ENCODE data around the gene PHLDB1.
"Not testable (repeated sequence)": the region's sequence is repeated elsewhere in the genome, so short reads cannot be mapped to it uniquely, and the experiment has no call there.

Gene PHLDB1

DNA sequence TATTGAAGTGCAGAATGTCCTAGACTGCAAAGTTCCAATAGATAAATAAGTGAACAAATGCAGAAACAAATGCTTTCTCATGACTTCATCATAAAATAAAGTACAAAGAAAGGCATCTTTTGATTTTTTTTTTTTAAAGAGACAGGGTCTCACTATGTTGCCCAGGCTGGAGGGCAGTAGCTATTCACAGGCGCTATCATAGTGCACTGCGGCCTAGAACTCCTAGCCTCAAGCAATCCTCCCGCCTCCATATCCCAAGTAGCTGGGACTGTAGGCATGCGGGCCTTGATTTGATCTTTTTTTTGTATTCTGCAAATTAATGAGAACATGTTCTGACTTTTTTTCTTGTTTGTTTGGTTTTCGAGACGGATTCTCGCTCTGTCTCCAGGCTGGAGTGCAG lies 32.8 kb upstream of the PHLDB1 start:
- H2AK5ac ChIP-seq (ENCODE audit: low read length, severe bottlenecking): no peak overlapping the region
- H2BK15ac ChIP-seq (ENCODE audit: low read depth, poor library complexity, severe bottlenecking): no peak overlapping the region
- no peak overlapping the region for H2BK5ac ChIP-seq (ENCODE audit: low read depth, low read length, poor library complexity, severe bottlenecking)
- H3K18ac ChIP-seq (ENCODE audit: low read depth in 1 of 2, low read length in 2 of 2): peak overlapping the region in 1 of 2 experiments; percentile 21
- H3K9me3 ChIP-seq (ENCODE audit: control insufficient read depth, low read length): no peaks in the 10 kb centered on the region
- no peak overlapping the region for H2BK12ac ChIP-seq (ENCODE audit: low read length in 2 of 2)
- H3K14ac ChIP-seq (ENCODE audit: low read length in 2 of 2): no peak overlapping the region
- no peak overlapping the region for H4K91ac ChIP-seq (ENCODE audit: low read length)
- H3K27me3 ChIP-seq (ENCODE audit: control insufficient read depth in 1 of 2, insufficient read depth in 1 of 2, low read length in 2 of 2): no peaks in the 10 kb centered on the region
- 93% methylated on average over 5 of the region's 7 CpGs for WGBS
- H2BK120ac ChIP-seq (ENCODE audit: low read depth, low read length): no peak overlapping the region
- H3K79me1 ChIP-seq (replicated peaks; ENCODE audit: low read length, poor library complexity, severe bottlenecking): no peaks in the 10 kb centered on the region
- H3K9ac ChIP-seq (ENCODE audit: low read length): peak overlapping the region; percentile 100
- H3K4ac ChIP-seq (ENCODE audit: low read depth in 1 of 2, low read length in 2 of 2): no peak overlapping the region
- H4K8ac ChIP-seq (ENCODE audit: low read length): no peak overlapping the region
- H3K4me3 ChIP-seq (ENCODE audit: insufficient read depth in 1 of 2, low read depth in 1 of 2, low read length in 2 of 2): peak overlapping the region in 1 of 2 experiments; percentile 85
- H3K4me2 ChIP-seq (ENCODE audit: low read length, poor library complexity, severe bottlenecking): peak overlapping the region; percentile 63
- H3K4me1 ChIP-seq (ENCODE audit: control insufficient read depth, insufficient read depth, low read depth, low read length): peaks cover 6% of the 10 kb centered on the region
- H3K27ac ChIP-seq (ENCODE audit: low read length, poor library complexity, severe bottlenecking): no peak overlapping the region
- no peak overlapping the region for H3K23ac ChIP-seq (ENCODE audit: low read length in 2 of 2)
- no peak overlapping the region for H2AFZ ChIP-seq (ENCODE audit: low read depth, low read length)
- peaks cover 3 to 11% of the 10 kb centered on the region in 2 experiments for H3K36me3 ChIP-seq (ENCODE audit: control insufficient read depth in 1 of 2, insufficient read depth in 2 of 2, low read depth in 1 of 2, low read length in 2 of 2)
- no peak for DNase-seq

DNA sequence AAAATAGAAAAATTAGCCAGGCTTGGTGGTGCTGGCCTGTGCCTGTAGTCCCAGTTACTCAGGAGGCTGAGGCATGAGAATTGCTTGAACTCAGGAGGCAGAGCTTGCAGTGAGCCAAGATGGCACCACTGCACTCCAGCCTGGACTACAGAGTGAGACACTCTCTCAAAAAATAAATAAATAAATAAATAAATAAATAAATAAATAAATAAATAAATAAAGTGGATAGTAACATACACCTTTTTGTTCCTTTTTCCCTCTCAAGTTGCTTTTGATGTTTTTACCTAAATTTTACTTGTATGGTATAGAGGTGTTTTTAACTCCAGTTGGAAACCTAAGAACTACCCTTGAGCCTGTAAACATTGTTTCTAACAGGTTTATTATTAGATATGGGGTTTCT lies 29.4 kb upstream of the PHLDB1 start:
- not testable (repeated sequence) for DNase-seq; H3K4me2 ChIP-seq (ENCODE audit: low read length, poor library complexity, severe bottlenecking)

DNA sequence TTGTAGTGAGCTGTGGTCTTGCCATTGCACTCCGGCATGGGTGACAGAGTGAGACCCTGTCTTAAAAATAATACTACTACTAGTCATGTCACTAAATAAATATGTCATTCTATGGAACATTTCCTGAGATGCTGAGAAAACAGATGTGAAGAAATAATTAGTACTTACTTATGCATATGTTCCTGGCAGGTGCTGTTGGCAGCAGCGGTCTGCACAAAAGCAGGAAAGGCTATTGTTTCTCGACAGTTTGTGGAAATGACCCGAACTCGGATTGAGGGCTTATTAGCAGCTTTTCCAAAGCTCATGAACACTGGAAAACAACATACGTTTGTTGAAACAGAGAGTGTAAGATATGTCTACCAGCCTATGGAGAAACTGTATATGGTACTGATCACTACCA lies 26.4 kb upstream of the PHLDB1 start:
- Histone ChIP-seq H3K9me3 (ENCODE audit: control insufficient read depth, low read length) (no peaks in the 10 kb centered on the region), H3K4me2 (ENCODE audit: low read length, poor library complexity, severe bottlenecking) (no peak overlapping the region), H3K27ac (ENCODE audit: low read length, poor library complexity, severe bottlenecking) (no peak overlapping the region), H3K79me1 (replicated peaks; ENCODE audit: low read length, poor library complexity, severe bottlenecking) (peaks cover 4% of the 10 kb centered on the region), H4K8ac (ENCODE audit: low read length) (no peak overlapping the region), H3K27me3 (ENCODE audit: control insufficient read depth in 1 of 2, insufficient read depth in 1 of 2, low read length in 2 of 2) (no peaks in the 10 kb centered on the region), H3K14ac (ENCODE audit: low read length in 2 of 2) (no peak overlapping the region), H2AFZ (ENCODE audit: low read depth, low read length) (no peak overlapping the region), H2BK12ac (ENCODE audit: low read length in 2 of 2) (no peak overlapping the region), H3K18ac (ENCODE audit: low read depth in 1 of 2, low read length in 2 of 2) (no peak overlapping the region), H3K4me3 (ENCODE audit: insufficient read depth in 1 of 2, low read depth in 1 of 2, low read length in 2 of 2) (no peak overlapping the region), H2BK120ac (ENCODE audit: low read depth, low read length) (no peak overlapping the region), H3K36me3 (ENCODE audit: control insufficient read depth in 1 of 2, insufficient read depth in 2 of 2, low read depth in 1 of 2, low read length in 2 of 2) (peaks cover 40 to 56% of the 10 kb centered on the region in 2 experiments), H2AK5ac (ENCODE audit: low read length, severe bottlenecking) (no peak overlapping the region), H4K91ac (ENCODE audit: low read length) (no peak overlapping the region), H3K23ac (ENCODE audit: low read length in 2 of 2) (no peak overlapping the region), H3K4ac (ENCODE audit: low read depth in 1 of 2, low read length in 2 of 2) (no peak overlapping the region), H2BK5ac (ENCODE audit: low read depth, low read length, poor library complexity, severe bottlenecking) (no peak overlapping the region), H3K4me1 (ENCODE audit: control insufficient read depth, insufficient read depth, low read depth, low read length) (peaks cover 10% of the 10 kb centered on the region), H2BK15ac (ENCODE audit: low read depth, poor library complexity, severe bottlenecking) (no peak overlapping the region), H3K9ac (ENCODE audit: low read length) (no peak overlapping the region)
- DNase-seq: no peak
- 92% methylated on average over 4 of the region's 6 CpGs for WGBS

More for the DNA sequence above, 29.4 kb upstream of the PHLDB1 start:
- not testable (repeated sequence) for H4K8ac ChIP-seq (ENCODE audit: low read length); H3K9ac ChIP-seq (ENCODE audit: low read length); H3K18ac ChIP-seq (ENCODE audit: low read depth in 1 of 2, low read length in 2 of 2); H2BK12ac ChIP-seq (ENCODE audit: low read length in 2 of 2); H4K91ac ChIP-seq (ENCODE audit: low read length); H2BK15ac ChIP-seq (ENCODE audit: low read depth, poor library complexity, severe bottlenecking); H2BK5ac ChIP-seq (ENCODE audit: low read depth, low read length, poor library complexity, severe bottlenecking); H2AFZ ChIP-seq (ENCODE audit: low read depth, low read length); H3K23ac ChIP-seq (ENCODE audit: low read length in 2 of 2); H2AK5ac ChIP-seq (ENCODE audit: low read length, severe bottlenecking); H3K79me1 ChIP-seq (replicated peaks; ENCODE audit: low read length, poor library complexity, severe bottlenecking); H3K27me3 ChIP-seq (ENCODE audit: control insufficient read depth in 1 of 2, insufficient read depth in 1 of 2, low read length in 2 of 2); H3K4me3 ChIP-seq (ENCODE audit: insufficient read depth in 1 of 2, low read depth in 1 of 2, low read length in 2 of 2); H3K27ac ChIP-seq (ENCODE audit: low read length, poor library complexity, severe bottlenecking); H3K4ac ChIP-seq (ENCODE audit: low read depth in 1 of 2, low read length in 2 of 2); H2BK120ac ChIP-seq (ENCODE audit: low read depth, low read length); H3K9me3 ChIP-seq (ENCODE audit: control insufficient read depth, low read length); H3K14ac ChIP-seq (ENCODE audit: low read length in 2 of 2)
- H3K4me1 ChIP-seq (ENCODE audit: control insufficient read depth, insufficient read depth, low read depth, low read length): peaks cover 11% of the 10 kb centered on the region
- peaks cover 21 to 31% of the 10 kb centered on the region in 2 experiments for H3K36me3 ChIP-seq (ENCODE audit: control insufficient read depth in 1 of 2, insufficient read depth in 2 of 2, low read depth in 1 of 2, low read length in 2 of 2)

DNA sequence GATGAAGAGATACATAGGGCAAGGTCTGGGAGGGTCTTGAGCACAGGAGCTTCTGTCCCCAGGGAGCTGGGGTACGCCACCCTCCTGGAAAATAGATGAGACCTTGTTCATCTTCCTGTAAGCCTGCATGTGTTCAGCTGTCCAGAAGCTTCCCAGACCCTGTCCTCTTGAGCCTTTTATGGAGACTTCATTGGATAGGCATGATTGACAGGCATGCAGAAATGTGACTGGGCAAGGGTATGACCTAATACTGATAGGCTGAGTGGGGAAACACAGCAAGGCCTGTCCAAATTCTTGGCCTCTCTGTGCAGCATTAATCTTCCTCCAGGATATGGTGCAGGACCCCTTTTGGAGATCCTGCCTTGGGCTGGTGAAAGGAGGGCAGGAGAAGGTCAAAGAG lies 19.5 kb upstream of the PHLDB1 start:
- Histone ChIP-seq H3K27me3 (ENCODE audit: control insufficient read depth in 1 of 2, insufficient read depth in 1 of 2, low read length in 2 of 2) (no peaks in the 10 kb centered on the region), H3K79me1 (replicated peaks; ENCODE audit: low read length, poor library complexity, severe bottlenecking) (peaks cover 16% of the 10 kb centered on the region), H4K91ac (ENCODE audit: low read length) (no peak overlapping the region), H2AFZ (ENCODE audit: low read depth, low read length) (no peak overlapping the region), H3K4ac (ENCODE audit: low read depth in 1 of 2, low read length in 2 of 2) (no peak overlapping the region), H3K4me2 (ENCODE audit: low read length, poor library complexity, severe bottlenecking) (no peak overlapping the region), H2BK120ac (ENCODE audit: low read depth, low read length) (no peak overlapping the region), H4K8ac (ENCODE audit: low read length) (no peak overlapping the region), H3K23ac (ENCODE audit: low read length in 2 of 2) (no peak overlapping the region), H2BK5ac (ENCODE audit: low read depth, low read length, poor library complexity, severe bottlenecking) (no peak overlapping the region), H2AK5ac (ENCODE audit: low read length, severe bottlenecking) (no peak overlapping the region), H3K4me1 (ENCODE audit: control insufficient read depth, insufficient read depth, low read depth, low read length) (no peaks in the 10 kb centered on the region), H3K14ac (ENCODE audit: low read length in 2 of 2) (no peak overlapping the region), H3K4me3 (ENCODE audit: insufficient read depth in 1 of 2, low read depth in 1 of 2, low read length in 2 of 2) (no peak overlapping the region), H3K9me3 (ENCODE audit: control insufficient read depth, low read length) (no peaks in the 10 kb centered on the region), H3K18ac (ENCODE audit: low read depth in 1 of 2, low read length in 2 of 2) (no peak overlapping the region), H2BK12ac (ENCODE audit: low read length in 2 of 2) (no peak overlapping the region), H2BK15ac (ENCODE audit: low read depth, poor library complexity, severe bottlenecking) (no peak overlapping the region), H3K27ac (ENCODE audit: low read length, poor library complexity, severe bottlenecking) (no peak overlapping the region), H3K36me3 (ENCODE audit: control insufficient read depth in 1 of 2, insufficient read depth in 2 of 2, low read depth in 1 of 2, low read length in 2 of 2) (peaks cover 59 to 97% of the 10 kb centered on the region in 2 experiments), H3K9ac (ENCODE audit: low read length) (no peak overlapping the region)
- 97% methylated on average over 1 of the region's 1 CpG for WGBS
- no peak for DNase-seq

All from mesenchymal stem cell (in vitro differentiated cells and primary cell).